Neural progenitor cell (in vitro differentiated cells): ENCODE data around the gene TNRC18. TPM values are rescaled to one million over a fixed set of nuclear protein-coding genes. Genes with fewer than 3 reads are reported as not detected.

Experiments used
- DNase-seq: peaks from one replicate; pipeline ENCODE4 v3.0.0-alpha.2; 2016; ENCODE audit warnings: low spot score
- H2AFZ ChIP-seq: fragments of 200-600 bp; sonication (generic); replicated peaks from 2 replicates; pipeline ENCODE4 v1.6.1; 2016; ENCODE audit warnings: antibody characterized with exemption
- H3F3A ChIP-seq: fragments of 200-600 bp; sonication (generic); 2 replicates; pipeline ENCODE4 v1.6.1; 2016; ENCODE audit warnings: antibody characterized with exemption, low read depth
- H3K27ac ChIP-seq: fragments of 200-600 bp; sonication (generic); 2 replicates; pipeline ENCODE4 v1.5.1; 2016; ENCODE audit warnings: mild to moderate bottlenecking
- H3K27me3 ChIP-seq: fragments of 200-600 bp; sonication (generic); 2 replicates; pipeline ENCODE4 v1.6.1; 2016; ENCODE audit warnings: mild to moderate bottlenecking, moderate library complexity
- H3K36me3 ChIP-seq: fragments of 200-600 bp; sonication (generic); 2 replicates; pipeline ENCODE4 v1.5.1; 2016
- H3K4me1 ChIP-seq: fragments of 200-600 bp; sonication (generic); 2 replicates; pipeline ENCODE4 v1.6.1; 2016; ENCODE audit warnings: mixed run types
- H3K4me2 ChIP-seq: fragments of 200-600 bp; sonication (generic); 2 replicates; pipeline ENCODE4 v1.6.1; 2016
- H3K4me3 ChIP-seq: fragments of 200-600 bp; sonication (generic); 2 replicates; pipeline ENCODE4 v1.5.1; 2016
- H3K79me2 ChIP-seq: fragments of 200-600 bp; sonication (generic); 2 replicates; pipeline ENCODE4 v1.6.1; 2016; ENCODE audit warnings: low read depth
- H3K9ac ChIP-seq: fragments of 200-600 bp; sonication (generic); 2 replicates; pipeline ENCODE4 v1.6.1; 2016
- H3K9me3 ChIP-seq: fragments of 200-600 bp; sonication (generic); 2 replicates; pipeline ENCODE4 v1.5.1; 2016; ENCODE audit warnings: low read depth
- H4K20me1 ChIP-seq: fragments of 200-600 bp; sonication (generic); 2 replicates; pipeline ENCODE4 v1.6.1; 2016; ENCODE audit warnings: low read depth
- H3K27ac Mint-ChIP-seq: 3 replicates; pipeline ENCODE4 v1.8.0; 2021; ENCODE audit warnings: mixed read lengths
- H3K27me3 Mint-ChIP-seq: 2 replicates; pipeline ENCODE4 v1.8.0; 2022; ENCODE audit warnings: low read depth, mild to moderate bottlenecking, inconsistent platforms, moderate library complexity, mixed read lengths; ENCODE audit not compliant: insufficient read depth
- H3K36me3 Mint-ChIP-seq: 3 replicates; pipeline ENCODE4 v1.8.0; 2021; ENCODE audit warnings: mixed read lengths
- H3K4me1 Mint-ChIP-seq: 3 replicates; pipeline ENCODE4 v1.8.0; 2021; ENCODE audit warnings: mixed read lengths
- H3K4me3 Mint-ChIP-seq: 3 replicates; pipeline ENCODE4 v1.8.0; 2021; ENCODE audit warnings: mild to moderate bottlenecking, moderate library complexity, mixed read lengths
- H3K9me3 Mint-ChIP-seq: 3 replicates; pipeline ENCODE4 v1.8.0; 2020; ENCODE audit warnings: mixed read lengths
- CTCF ChIP-seq: fragments of 200-600 bp; sonication (generic); IDR thresholded peaks from 2 replicates; pipeline ENCODE4 v1.5.1; 2017; ENCODE audit warnings: antibody characterized with exemption, mild to moderate bottlenecking
- EZH2 ChIP-seq: fragments of 200-600 bp; sonication (generic); IDR thresholded peaks from 2 replicates; pipeline ENCODE4 v1.6.1; 2017; ENCODE audit warnings: antibody characterized with exemption, mild to moderate bottlenecking, moderate library complexity
- EZH2phosphoT487 ChIP-seq: fragments of 200-600 bp; sonication (generic); IDR thresholded peaks from 2 replicates; pipeline ENCODE4 v1.6.1; 2017; ENCODE audit warnings: antibody characterized with exemption
- total RNA-seq: library from RNA; depleted of rRNA; stranded (reverse); fragments of >200 nt; gene quantifications from 2 replicates; pipeline ENCODE4 v1.2.3, GENCODE V29; 2015; ENCODE audit warnings: low replicate concordance

The TNRC18 gene
- total RNA-seq, 1 donor from 2014 or later: 16.1 TPM

- no peak for DNase-seq
- H3K4me1 Mint-ChIP-seq: peaks cover 3% of the 10 kb centered on the region
- Histone ChIP-seq H3K9me3 (no peaks in the 10 kb centered on the region), H3K27ac (no peak overlapping the region), H3F3A (no peaks in the 10 kb centered on the region), H3K79me2 (no peaks in the 10 kb centered on the region), H3K27me3 (no peaks in the 10 kb centered on the region), H3K4me3 (no peak overlapping the region), H3K4me2 (no peak overlapping the region), H3K36me3 (no peaks in the 10 kb centered on the region), H3K9ac (no peak overlapping the region), H3K4me1 (no peaks in the 10 kb centered on the region), H4K20me1 (peaks cover 30% of the 10 kb centered on the region), H2AFZ (no peak overlapping the region)
- H3K9me3 Mint-ChIP-seq: no peaks in the 10 kb centered on the region
- peaks cover 25% of the 10 kb centered on the region for H3K36me3 Mint-ChIP-seq
- no peak overlapping the region for H3K27ac Mint-ChIP-seq
- H3K4me3 Mint-ChIP-seq: no peak overlapping the region
- TF ChIP-seq EZH2: no peak
- TF ChIP-seq CTCF: no peak
- TF ChIP-seq EZH2phosphoT487: no peak
- H3K27me3 Mint-ChIP-seq: peaks cover 2% of the 10 kb centered on the region
Measured at GRCh38 chr7:5373300-5373699, 50.3 kb downstream of the TNRC18 start.

- no peaks in the 10 kb centered on the region for H3K36me3 ChIP-seq
- no peak overlapping the region for H3K9ac ChIP-seq
- no peak overlapping the region for H3K27ac ChIP-seq
- peaks cover 2% of the 10 kb centered on the region for H3K27me3 Mint-ChIP-seq
- no peaks in the 10 kb centered on the region for H3K79me2 ChIP-seq
- H3K4me3 ChIP-seq: no peak overlapping the region
- no peak overlapping the region for H3K27ac Mint-ChIP-seq
- no peak for DNase-seq
- TF ChIP-seq EZH2 (no peak), EZH2phosphoT487 (no peak), CTCF (no peak)
- H2AFZ ChIP-seq: no peak overlapping the region
- peaks cover 44% of the 10 kb centered on the region for H4K20me1 ChIP-seq
- H3K4me1 ChIP-seq: no peaks in the 10 kb centered on the region
- no peak overlapping the region for H3K4me3 Mint-ChIP-seq
- no peaks in the 10 kb centered on the region for H3F3A ChIP-seq
- H3K27me3 ChIP-seq: no peaks in the 10 kb centered on the region
- peaks cover 11% of the 10 kb centered on the region for H3K4me1 Mint-ChIP-seq
- H3K36me3 Mint-ChIP-seq: peaks cover 23% of the 10 kb centered on the region
- H3K4me2 ChIP-seq: no peak overlapping the region
- H3K9me3 Mint-ChIP-seq: no peaks in the 10 kb centered on the region
- no peaks in the 10 kb centered on the region for H3K9me3 ChIP-seq
Measured at GRCh38 chr7:5370454-5371353, 52.9 kb downstream of the TNRC18 start.

GRCh38 chr7:5367661-5368060 lies 56.0 kb downstream of the TNRC18 start:
- peaks cover 53% of the 10 kb centered on the region for H4K20me1 ChIP-seq

More at GRCh38 chr7:5367661-5368060, 56.0 kb downstream of the TNRC18 start:
- no peak overlapping the region for H3K9ac ChIP-seq
- Mint-ChIP-seq H3K36me3 (peaks cover 12% of the 10 kb centered on the region), H3K27me3 (peaks cover 2% of the 10 kb centered on the region), H3K4me1 (peaks cover 11% of the 10 kb centered on the region), H3K9me3 (no peaks in the 10 kb centered on the region), H3K4me3 (no peak overlapping the region), H3K27ac (no peak overlapping the region)
- no peak overlapping the region for H2AFZ ChIP-seq
- no peaks in the 10 kb centered on the region for H3K36me3 ChIP-seq
- no peak overlapping the region for H3K4me3 ChIP-seq
- H3K4me2 ChIP-seq: no peak overlapping the region
- no peaks in the 10 kb centered on the region for H3K4me1 ChIP-seq
- no peak overlapping the region for H3K27ac ChIP-seq
- no peaks in the 10 kb centered on the region for H3K27me3 ChIP-seq
- DNase-seq: no peak
- no peaks in the 10 kb centered on the region for H3F3A ChIP-seq
- H3K9me3 ChIP-seq: no peaks in the 10 kb centered on the region
- H3K79me2 ChIP-seq: no peaks in the 10 kb centered on the region
- no peak for TF ChIP-seq CTCF
- TF ChIP-seq EZH2phosphoT487: no peak
- no peak for TF ChIP-seq EZH2
